Measurements from ENCODE around the gene ARHGAP44.
"Not testable (repeated sequence)": the region's sequence is repeated elsewhere in the genome, so short reads cannot be mapped to it uniquely, and the experiment has no call there.

The ARHGAP44 gene

DNA sequence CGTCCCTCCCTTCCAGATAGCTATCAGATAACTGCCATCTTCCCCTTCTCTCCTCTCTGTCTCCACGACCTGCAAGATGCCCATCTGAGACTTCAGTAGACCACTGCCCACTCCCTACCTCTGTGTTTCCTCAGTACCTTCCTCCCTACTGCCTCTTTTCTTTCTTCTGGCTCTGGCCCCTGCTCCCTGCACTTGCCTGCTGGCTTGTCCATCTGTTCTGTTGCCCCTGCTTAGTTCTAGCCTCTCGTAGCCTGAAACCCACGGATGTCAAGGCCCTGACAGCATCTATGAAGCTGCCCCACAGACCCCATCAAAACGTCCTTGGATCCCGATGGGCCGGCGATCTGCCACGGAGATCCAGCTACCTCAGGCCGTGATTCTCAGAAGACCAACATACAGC, 175.5 kb downstream of the ARHGAP44 start:
- DNase-seq (ENCODE audit: low read depth) = no peak

DNA sequence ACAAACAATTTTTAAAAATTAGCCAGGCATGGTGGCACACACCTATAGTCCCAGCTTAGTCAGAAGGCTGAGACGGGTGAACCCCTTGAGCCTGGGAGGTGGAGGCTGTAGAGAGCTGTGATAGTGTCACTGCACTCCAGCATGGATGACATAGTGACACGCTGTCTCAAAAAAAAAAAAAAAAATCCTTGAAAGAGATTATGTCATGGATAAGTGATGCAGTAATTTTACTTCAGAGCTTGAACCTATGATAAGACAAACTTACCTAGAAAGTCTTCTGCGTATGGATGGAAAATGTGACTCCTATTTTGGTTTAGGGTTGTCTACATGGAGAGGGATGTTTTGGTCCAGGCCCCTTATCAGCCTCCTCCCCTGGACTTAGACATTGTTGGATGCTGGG, 176.7 kb downstream of the ARHGAP44 start:
- DNase-seq (ENCODE audit: low read depth) = no peak

DNA sequence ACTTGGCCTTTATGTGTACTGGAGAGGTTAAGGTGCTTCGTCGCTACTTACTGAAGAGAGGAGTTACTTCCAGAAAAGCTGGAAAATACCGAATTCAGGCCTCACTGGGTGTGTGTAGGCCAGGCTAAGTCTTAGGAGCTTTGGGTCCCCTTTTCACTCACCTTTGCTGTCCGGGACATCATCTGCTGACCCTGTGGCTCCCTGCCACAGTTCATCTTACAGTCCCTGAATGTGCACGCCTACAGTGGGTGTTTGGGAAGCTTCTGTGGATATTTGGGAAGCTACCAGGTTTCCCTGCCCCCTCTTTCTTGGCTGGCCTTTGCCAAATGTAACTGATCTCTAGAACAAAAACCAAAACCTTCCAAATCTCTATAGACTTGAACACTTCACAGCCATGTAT, 177.1 kb downstream of the ARHGAP44 start:
- DNase-seq (ENCODE audit: low read depth) = no peak

DNA sequence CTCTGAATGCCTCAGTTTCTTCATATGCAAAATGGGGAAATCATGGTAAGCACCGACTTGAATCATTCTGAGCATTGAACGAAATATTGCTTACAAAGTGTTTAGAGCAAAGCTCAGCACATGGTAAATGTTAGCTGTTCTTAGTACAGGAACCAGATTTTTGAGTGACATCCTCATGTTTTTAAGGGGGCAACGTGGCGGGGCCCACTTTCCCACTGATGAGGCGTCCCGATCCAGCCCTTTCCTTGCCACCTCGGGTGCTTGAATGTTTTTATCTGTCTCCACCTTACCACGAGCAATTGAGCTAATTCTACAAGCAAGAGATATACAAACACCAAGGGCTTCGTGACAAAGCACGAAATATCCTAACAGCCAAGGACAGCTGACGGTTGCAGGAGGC, 178.7 kb downstream of the ARHGAP44 start:
- DNase-seq (ENCODE audit: low read depth) = no peak

DNA sequence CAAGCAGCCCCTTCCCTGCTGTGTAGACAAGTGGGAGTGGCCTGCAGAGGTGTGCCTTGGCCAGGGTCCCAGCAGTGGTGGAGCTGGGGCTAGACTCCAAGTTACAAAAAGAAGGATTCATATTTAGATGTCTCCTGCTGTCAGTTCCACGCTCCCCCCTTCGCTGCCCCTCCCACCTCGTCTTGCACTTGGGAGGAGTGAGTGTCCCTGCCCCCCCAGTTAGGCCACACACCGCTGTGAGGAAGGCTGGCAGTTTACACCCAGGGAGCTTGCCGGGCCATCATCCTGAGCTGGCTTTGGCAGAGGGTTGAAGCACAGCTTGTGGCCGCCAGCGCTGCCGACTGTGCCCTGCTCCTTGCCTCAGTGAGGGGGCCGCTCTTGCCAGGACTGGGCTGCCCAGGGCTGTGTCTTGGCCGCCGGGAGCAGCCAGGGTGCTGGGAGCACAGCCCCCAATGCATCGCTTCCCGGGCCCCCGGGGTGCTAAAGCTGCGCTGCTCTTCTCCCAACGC, 184.3 kb downstream of the ARHGAP44 start:
- no peak for DNase-seq (ENCODE audit: low read depth)

DNA sequence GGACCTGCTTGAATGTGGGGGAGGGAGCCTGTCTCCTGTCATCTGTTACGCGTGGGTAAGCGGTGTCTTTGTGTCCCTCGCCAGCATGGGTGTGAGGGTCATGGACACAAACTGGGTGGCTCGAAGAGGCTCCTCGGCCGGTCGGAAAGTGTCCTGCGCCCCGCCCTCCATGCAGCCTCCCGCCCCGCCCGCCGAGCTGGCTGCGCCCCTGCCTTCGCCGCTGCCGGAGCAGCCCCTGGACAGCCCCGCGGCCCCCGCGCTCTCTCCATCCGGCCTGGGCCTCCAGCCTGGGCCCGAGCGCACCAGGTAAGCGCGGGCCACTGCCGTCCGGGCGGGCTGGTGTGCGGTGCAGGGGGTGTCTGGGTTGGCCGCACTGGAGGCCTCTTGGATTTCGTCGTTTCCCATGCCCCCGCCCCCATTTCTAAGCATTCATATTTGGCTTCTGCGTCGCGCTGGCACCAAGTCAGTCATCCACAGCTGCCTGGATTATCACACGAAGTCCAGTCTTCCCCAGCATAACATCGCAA, 184.8 kb downstream of the ARHGAP44 start:
- no peak for DNase-seq (ENCODE audit: low read depth)

DNA sequence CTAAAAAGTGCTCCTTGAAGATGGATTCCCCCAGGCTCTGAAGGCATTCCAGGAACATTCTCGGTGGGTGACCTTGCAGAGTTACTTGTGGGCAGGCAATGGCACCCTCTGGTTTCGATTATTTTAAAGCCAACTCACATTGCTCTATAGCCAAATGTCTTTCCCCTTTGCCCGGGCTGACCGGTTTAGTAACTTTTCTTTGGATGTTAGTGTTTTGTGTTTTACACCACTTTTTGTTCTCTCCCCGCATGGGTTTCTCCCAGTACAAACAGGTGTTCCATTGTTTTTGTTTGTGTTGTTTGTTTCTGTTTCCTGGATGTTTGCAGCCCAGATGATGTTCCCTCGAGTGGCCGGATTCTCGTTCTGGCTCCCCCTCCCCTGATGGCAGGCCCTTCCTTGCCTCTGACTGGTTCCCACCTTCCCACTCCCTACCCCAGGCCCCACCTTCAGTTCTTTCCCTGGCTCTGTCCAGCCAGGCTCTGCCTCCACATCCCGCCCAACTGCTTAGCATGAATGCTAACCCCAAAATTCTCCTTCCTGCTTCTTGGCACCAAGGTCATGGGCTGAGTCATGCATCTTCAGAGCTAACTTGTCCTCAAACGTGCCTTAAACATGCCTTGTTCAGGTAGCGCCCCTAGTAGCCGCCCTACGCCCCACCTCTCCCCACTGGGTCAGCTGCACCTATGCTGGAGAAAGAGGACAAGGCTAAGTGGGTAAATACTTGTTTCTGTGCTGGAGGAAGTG, 187.9 kb downstream of the ARHGAP44 start:
- DNase-seq (ENCODE audit: low read depth) = no peak

DNA sequence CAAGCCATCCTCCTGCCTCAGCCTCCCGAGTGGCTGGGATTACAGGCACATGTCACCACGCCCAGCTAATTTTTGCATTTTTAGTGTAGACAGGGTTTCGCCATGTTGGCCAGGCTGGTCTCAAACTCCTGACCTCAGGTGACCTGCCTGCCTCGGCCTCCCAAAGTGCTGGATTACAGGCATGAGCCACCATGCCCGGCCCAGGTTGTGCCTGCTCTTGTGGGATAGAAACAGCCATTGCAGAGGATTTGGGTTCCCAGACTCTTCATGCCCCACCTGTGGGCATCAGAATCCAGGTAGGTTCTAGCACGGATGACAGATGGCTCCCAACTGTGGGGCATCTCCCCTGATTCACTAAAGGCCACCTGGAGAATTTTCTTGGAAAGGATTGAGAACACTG, 189.5 kb downstream of the ARHGAP44 start:
- DNase-seq (ENCODE audit: low read depth) = not testable (repeated sequence)

DNA sequence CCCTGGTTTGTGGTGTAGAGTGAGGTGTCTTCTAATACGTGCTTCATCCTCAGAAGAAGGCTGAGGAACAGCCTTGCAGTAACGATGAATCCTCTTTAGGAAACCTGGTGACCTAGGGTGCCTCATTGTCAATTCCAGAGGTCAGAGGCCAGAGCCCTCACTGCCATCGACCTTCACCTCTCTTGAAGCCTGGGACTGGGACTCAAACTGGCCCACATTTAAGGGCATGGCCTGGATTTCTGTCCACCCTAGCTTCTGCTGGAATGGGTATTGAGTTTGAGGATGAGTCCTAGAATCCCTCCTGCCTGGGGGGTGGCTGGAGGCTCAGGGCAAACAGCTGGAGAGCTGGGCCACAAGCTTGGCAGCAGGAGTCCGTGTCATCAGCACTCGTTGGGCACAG, 189.9 kb downstream of the ARHGAP44 start:
- no peak for DNase-seq (ENCODE audit: low read depth)

DNA sequence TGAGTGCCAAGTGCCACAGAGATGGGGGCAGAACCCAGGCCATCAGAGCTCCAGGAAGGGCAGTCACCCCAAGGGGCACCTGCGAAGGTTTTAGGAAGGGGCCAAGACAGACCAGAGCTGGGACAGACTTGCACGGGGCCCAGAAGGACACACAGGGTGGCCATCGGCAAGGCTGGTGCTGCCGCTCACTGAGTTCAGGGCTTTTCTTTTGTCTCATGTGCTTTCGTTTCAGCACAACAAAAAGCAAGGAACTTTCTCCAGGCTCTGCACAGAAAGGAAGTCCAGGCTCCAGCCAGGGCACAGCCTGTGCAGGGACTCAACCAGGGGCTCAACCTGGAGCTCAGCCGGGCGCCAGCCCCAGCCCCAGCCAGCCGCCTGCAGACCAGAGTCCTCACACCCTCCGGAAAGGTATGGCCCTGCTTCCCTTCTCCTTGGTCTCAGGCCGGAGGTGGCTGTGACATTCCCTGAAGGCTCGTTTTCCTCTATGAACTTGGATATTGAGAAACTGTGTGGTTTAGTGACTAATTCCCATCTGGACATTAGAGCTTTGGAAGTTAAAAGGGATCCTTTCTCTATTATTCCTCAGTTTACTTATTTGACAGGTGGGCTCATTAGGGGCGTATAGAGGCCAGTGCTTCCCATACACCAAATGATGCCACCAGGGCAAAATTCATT, 190.7 kb downstream of the ARHGAP44 start:
- no peak for DNase-seq (ENCODE audit: low read depth)

DNA sequence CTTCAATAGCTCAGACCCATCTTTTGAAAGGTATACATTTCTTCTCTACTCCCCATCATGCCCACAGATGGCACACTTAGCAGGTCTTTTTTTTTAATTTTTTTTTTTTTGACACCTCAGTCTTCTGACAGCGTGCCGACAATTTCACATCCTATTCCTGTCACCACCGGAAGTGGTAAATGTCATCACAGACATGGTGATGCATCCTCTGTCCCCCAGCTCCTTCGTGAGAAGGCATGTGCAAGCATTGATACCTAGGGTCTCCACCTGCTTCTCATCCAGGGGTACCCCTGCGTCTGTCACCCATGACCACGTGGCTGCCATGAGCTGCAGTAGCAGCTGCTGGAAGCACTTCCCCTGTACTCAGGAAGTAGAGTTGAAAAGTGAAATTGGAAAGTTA, 192.9 kb downstream of the ARHGAP44 start:
- DNase-seq (ENCODE audit: low read depth) = no peak

DNA sequence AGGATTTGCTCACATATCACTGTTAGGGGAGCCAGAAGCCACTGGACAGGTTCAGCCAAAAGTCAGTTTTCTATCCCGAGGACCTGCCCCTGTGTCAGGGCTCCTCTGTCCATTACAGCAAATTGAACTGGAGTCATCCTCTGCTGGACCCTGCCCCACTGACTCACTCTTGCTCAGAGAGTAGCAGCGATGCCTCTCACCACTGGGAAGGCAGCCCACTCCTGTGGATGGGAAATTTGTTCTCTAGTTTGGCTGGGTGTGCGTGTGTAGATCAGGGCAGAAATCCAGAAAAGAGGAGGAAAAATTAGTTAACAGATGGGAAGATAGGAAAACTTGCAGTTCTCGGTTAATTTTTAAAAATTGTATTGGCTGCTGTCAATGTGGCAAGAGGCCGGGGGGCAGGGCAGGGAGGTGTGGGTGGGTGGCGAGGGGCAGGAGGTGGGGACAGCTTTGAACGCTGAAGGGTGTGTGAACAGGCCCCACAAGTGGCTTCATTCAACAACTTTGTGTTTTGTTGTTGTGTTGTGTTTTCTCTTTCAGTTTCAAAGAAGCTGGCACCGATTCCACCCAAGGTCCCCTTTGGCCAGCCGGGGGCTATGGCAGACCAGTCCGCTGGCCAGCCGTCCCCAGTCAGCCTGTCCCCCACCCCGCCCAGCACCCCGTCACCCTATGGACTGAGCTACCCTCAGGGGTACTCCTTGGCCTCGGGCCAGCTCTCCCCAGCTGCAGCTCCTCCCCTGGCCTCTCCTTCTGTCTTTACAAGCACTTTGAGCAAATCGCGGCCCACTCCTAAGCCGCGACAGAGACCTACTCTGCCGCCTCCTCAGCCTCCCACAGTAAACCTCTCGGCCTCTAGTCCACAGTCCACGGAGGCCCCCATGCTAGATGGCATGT, 194.9 kb downstream of the ARHGAP44 start:
- no peak for DNase-seq (ENCODE audit: low read depth)

DNA sequence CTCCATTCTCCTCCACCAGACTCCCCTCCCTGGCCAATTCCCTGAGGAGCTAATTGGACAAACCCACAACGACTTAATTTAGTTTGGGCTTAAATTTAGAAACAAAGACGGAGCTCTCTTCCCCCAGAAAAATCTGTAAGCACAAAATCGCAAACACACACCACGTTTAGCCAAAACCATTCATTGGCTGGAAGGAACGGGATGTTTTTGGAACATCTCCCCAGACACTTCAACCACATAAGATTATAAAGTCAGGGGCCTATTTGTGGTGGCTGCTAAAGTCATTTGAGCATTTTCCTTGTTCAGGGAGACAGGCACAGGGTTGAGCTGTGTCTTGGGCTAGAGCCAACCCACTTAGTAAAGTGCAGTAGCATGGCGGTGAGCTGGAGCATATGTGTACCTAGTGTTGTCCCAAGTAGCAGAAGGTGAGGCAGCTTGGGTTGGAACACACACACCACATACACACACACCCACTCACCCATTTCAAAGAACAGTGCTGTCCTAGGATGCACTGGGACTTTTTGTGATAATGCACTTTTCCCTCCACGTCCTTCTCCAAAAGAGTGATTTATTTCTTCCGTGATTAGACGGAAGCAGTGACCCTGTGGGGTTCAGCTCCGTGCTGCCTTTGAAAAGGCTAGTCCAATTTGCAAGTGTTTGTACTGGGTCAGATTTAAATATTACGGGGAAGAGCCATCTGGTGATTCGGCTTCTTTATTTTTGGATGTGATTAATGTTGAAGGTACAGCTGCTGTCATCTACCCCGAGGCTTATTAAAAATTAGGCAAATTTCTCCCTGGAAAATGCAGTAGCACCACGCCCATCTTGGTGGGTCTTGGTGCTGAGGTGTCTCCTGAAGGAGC, 196.4 kb downstream of the ARHGAP44 start:
- no peak for DNase-seq (ENCODE audit: low read depth)

DNA sequence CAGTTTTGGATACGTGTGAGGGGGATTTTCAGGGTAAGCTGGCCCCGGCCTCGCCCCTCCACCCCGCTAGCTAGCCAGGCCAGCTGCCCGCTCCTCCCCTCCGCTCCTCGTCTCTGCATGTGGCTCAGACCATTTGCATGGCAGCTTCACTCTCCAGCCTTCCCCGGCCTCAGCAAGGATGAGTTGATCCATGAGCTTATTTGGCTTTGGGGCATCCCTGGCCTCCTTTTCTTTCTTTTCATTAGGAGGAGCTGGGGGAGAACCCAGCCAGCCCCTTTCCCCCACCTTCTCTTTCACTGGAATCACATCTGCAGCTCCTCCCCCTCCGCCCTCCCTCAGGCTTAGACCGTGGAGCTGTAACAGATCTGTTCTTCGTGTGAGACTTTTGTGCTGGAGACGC, 197.8 kb downstream of the ARHGAP44 start:
- no peak for DNase-seq (ENCODE audit: low read depth)

DNA sequence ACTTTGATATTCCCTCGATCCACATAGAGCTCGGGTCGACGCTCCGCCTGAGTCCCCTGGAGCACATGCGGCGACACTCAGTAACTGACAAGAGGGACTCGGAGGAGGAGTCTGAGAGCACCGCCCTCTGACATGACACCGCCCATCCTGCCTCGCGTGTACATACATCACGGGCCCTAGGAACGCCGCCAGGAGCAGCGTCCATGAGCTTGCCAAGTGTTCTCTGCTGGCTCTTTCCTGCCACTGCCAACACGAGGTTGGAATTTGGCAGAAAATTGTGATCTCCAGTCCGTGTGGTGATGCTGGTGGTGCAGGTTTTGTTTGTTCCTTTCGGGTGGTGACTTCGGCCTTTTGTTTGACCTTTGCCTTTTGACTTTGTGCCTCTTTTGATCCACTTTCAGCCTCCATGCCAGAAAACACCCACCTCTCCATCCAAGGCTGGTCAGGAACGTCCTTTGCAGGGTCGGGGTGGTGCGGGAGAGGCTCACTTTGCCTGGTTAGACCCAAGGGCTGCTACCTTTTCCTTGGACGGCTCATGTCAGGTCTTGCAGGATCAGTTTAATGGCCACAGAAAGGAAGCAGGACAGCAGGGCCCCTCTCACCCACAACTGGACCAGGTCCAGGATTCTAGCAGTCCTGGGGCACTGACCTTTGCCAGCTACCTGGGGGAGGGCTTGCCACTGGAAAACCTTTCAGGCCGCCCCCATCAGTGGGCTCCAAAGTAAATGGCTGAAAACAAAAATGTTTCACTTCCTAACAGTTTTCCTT, 200.9 kb downstream of the ARHGAP44 start:
- DNase-seq (ENCODE audit: low read depth) = no peak

DNA sequence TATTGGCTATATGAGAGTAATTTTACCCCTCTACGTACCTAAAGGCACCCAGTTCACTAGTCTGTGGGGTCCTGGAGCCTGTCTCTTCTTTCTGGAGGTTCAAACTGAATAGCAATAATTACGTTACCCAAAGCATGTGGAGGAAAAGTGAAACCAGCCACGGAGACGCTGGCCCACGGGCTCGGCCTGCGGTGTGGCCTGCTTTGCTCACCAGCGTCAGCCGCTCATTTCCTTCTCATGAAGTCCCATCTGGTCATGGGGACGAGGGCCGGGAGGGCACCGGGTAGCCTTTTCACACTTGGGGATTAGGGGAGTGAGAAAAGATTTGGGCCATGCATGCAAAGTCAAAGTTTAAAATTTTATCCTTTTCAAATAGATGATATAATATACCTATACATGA, 201.6 kb downstream of the ARHGAP44 start:
- no peak for DNase-seq (ENCODE audit: low read depth)

DNA sequence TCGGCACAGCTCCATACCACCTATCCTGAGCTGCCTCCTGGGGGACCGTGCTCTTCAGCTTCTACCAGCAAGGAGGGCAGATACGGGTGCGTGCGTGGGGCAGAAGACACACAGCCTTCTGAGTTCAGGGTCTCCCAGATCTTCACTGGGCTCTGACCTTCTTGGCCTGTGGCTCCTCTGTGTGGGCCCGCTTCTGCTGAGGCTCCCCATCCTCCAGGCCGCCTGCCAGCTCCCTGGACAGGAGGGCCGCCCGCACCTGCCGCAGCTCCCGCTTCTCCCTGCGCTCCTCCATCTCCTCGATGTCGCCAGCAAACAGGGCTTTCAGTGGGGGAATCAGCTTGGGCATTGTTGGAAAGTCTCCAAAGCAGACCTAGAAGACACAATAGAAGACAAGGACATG, 203.4 kb downstream of the ARHGAP44 start:
- DNase-seq (ENCODE audit: low read depth) = no peak

DNA sequence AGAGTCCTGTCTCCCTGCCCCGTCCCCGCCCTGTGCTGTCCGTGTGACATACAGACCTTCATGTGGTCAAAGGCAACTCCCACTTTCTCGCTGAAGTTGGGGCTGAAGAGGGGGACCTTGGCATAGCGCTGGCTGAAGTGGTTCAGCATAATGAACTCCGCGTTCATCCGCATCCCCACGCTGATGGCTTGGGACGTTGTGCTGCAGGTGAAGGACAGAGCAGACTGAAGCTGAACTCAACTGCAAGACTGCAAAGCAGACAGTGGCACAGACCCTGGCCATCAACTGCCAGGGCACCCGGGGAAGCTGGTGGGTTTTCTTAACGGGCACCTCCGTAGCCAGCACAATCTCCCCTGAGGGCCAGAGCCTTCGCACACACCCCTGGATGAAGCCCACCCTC, 204.3 kb downstream of the ARHGAP44 start:
- no peak for DNase-seq (ENCODE audit: low read depth)

DNA sequence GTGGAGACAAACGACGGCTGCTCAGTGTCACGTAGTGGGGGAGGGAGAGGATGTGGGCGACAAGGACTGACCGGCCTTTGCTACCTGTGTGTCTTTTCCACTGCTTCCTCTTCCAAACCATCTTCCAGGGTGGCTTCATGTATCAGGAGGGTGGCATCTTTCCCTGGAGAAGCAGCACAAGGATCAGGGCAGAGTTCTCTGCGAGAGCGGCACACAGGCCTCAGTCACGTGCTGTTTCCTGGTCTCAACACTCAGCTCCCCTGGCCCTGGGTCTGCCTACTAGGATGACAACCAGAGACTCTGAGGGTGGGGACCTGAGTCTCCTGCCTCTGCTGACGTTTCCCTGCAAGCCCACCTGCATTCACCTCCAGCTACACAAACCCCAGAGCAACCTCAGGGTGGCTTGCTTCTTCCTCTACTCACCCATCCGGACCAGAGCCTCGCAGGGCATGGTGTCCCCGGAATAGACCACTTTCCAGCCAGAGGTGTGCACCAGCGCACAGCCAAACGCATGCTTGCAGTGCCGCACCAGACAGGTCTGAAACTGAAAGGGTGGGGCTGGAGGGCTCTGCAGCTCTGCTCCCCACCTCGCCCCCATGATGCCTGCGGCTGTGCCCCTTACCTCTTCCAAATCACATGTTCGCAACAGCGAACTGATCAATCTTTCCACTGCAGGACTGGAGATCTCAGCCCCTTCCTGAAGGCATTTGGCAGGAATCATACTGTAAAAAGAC, 205.2 kb downstream of the ARHGAP44 start:
- DNase-seq (ENCODE audit: low read depth) = no peak

All from stimulated activated CD8-positive, alpha-beta memory T cell treated with anti-CD3 and anti-CD28 coated beads, Interleukin-15, amount 100 ng/mL, for 1 hour (primary cell).